Heart left ventricle (tissue), 16 donors: ENCODE data around the gene GPX1. TPM values are rescaled to one million over a fixed set of nuclear protein-coding genes. Genes with fewer than 3 reads are reported as not detected.

Experiments used
- ATAC-seq, 4 donors: fragments of 200-7000 bp; cut with Tn5 transposase; one replicate each; pipeline ENCODE4 v1.9.1; 2020 to 2022; ENCODE audit warnings: moderate library complexity in 4 of 4, mild to moderate bottlenecking in 3 of 4, moderate number of reproducible peaks in 1 of 4
- DNase-seq, 5 donors: peaks; one replicate each; pipeline ENCODE4 v3.0.0-alpha.2; 2020
- H3K27ac ChIP-seq, 12 donors: fragments of 200-600 bp; sonication (generic) in 4 of 12; one replicate each; pipeline versions ENCODE4 v1.5.0 to v1.8.0; 2016 to 2022; ENCODE audit warnings: mild to moderate bottlenecking in 2 of 12
- H3K27me3 ChIP-seq, 9 donors: fragments of 200-600 bp; sonication (generic) in 2 of 9; one replicate each; pipeline versions ENCODE4 v1.5.1 to v1.8.0; 2016 to 2022; ENCODE audit warnings: mild to moderate bottlenecking in 3 of 9
- H3K36me3 ChIP-seq, 9 donors: fragments of 200-600 bp; sonication (generic) in 2 of 9; one replicate each; pipeline versions ENCODE4 v1.5.0 to v1.8.0; 2018 to 2022; ENCODE audit warnings: mild to moderate bottlenecking in 2 of 9
- H3K4me1 ChIP-seq, 12 donors: fragments of 200-600 bp; sonication (generic) in 4 of 12; one replicate each; pipeline versions ENCODE4 v1.5.0 to v1.8.0; 2016 to 2022; ENCODE audit warnings: mild to moderate bottlenecking in 3 of 12
- H3K4me3 ChIP-seq, 12 donors: fragments of 200-600 bp; sonication (generic) in 4 of 12; one replicate each; pipeline versions ENCODE4 v1.5.0 to v1.8.0; 2017 to 2022; ENCODE audit warnings: mild to moderate bottlenecking in 9 of 12, moderate library complexity in 4 of 12
- H3K9me3 ChIP-seq, 12 donors: fragments of 200-600 bp; sonication (generic) in 4 of 12; one replicate each; pipeline versions ENCODE4 v1.5.0 to v1.8.0; 2016 to 2022; ENCODE audit warnings: mild to moderate bottlenecking in 1 of 12
- POLR2A ChIP-seq, 2 donors: fragments of 450-650 bp; IDR thresholded peaks; one replicate each; pipeline ENCODE4 v1.6.1; 2017; ENCODE audit warnings: antibody characterized with exemption in 2 of 2, mild to moderate bottlenecking in 2 of 2, moderate library complexity in 2 of 2
- WGBS, 4 donors: extraction: QIAGEN DNeasy Blood & Tissue Kit in 2 of 4; methylation state at CpG; one replicate each; pipeline versions ENCODE4 v1.1.5 to v1.1.7; 2013 to 2018; 5-methylcytosine and 5-hydroxymethylcytosine counted together
- intact Hi-C, 10 donors: fragments of 100-400 bp; cut with DNase I; formaldehyde crosslinking; loops; one replicate each; pipeline versions ENCODE4 v1.11.1 to v1.14.2; 2022
- polyA plus RNA-seq, 2 donors: library from polyadenylated mRNA; stranded (reverse); fragments of 200-250 nt; gene quantifications; one replicate each; pipeline ENCODE4 v1.2.3, GENCODE V29; 2013
- total RNA-seq, 9 donors: library from RNA; depleted of rRNA in 2 of 9; stranded (reverse); fragments of >200 nt in 2 of 9; fragmentation: NEBNext Ultra II Directional in 3 of 9; extraction: Animal tissue kit (Norgen Biotek cat#: 25700) in 3 of 9; gene quantifications; one replicate each; pipeline versions ENCODE4 v1.1.0 to v1.2.4, GENCODE V29; 2016 to 2023
- TF ChIP-seq, protein P1 (sequence below), 12 donors: fragments of 200-600 bp; sonication (generic) in 4 of 12; IDR thresholded peaks; one replicate each; pipeline versions ENCODE4 v1.5.0 to v1.8.0; 2018 to 2022; ENCODE audit warnings: antibody characterized with exemption in 12 of 12, mild to moderate bottlenecking in 5 of 12
- donor health status: ischemic (EF 13 %, LVEDD 7.1; RV severe dilation, severe dysfunction).
- donor health status: healthy with polysubstance abuse.
- donor health status: DM: no; HTN: yes; CAD: no.
- donor health status: DM: no; HTN: no; CAD: no.
- donor health status: ischemic (EF 25% LVEDD 6.9; RV normal size, moderate dysfunction).
- donor health status: ischemic (EF 25% LVEDD 5.7; RV mildly dilated, moderate dysfunction).
- donor health status: healthy.
- donor health status: DM: yes; HTN: yes; CAD: no.
- donor health status: ischemic (EF 35%, LVEDD 5.7; RV mildly dilated, moderate dysfunction).
- donor health status: nonischemic (EF 11% LVEDD 7.7; RV severe dilation, severe dysfunction).
- donor health status: DM: yes; HTN: yes; CAD: no.
- donor health status: PGD.
- donor health status: ischemic (EF 29% LVEDD 5.4; RV normal size, mild dysfunction).
- donor health status: nonischemic (EF 23%, LVEDD 6.1; RV moderate dilation, normal function).

The GPX1 gene
- total and polyA plus RNA-seq, 11 donors = 86.3 to 341 (median 154) TPM

DNA sequence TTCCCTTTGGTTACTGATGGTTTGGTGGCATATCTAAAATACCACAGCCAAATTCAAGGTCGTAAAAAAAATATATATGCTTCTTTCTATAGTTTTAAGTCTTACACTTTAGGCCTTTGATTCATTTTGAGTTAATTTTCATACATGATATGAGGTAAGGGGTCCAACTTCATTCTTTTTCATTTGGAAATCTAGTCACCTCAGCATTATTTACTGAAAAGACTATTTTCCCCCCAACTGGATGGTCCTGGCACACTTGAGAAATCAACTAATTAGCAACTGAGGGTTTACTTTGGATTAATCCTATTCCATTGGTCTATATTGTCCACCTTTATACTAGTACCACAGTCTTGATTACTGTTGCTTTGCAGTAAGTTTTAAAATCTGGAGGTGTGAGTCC lies 27.5 kb upstream of the GPX1 start:
- TF ChIP-seq, protein P1, sequence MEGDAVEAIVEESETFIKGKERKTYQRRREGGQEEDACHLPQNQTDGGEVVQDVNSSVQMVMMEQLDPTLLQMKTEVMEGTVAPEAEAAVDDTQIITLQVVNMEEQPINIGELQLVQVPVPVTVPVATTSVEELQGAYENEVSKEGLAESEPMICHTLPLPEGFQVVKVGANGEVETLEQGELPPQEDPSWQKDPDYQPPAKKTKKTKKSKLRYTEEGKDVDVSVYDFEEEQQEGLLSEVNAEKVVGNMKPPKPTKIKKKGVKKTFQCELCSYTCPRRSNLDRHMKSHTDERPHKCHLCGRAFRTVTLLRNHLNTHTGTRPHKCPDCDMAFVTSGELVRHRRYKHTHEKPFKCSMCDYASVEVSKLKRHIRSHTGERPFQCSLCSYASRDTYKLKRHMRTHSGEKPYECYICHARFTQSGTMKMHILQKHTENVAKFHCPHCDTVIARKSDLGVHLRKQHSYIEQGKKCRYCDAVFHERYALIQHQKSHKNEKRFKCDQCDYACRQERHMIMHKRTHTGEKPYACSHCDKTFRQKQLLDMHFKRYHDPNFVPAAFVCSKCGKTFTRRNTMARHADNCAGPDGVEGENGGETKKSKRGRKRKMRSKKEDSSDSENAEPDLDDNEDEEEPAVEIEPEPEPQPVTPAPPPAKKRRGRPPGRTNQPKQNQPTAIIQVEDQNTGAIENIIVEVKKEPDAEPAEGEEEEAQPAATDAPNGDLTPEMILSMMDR (IDR thresholded peaks at IDR 0.05) = no peak
- no peak for TF ChIP-seq POLR2A (IDR thresholded peaks at IDR 0.05)
- H3K4me3 ChIP-seq = no peak overlapping the region
- no peaks in the 10 kb centered on the region for H3K27me3 ChIP-seq
- WGBS, 4 donors = 88 to 93% (median 92%) methylated on average over 1 of the region's 1 CpG
- peaks cover 4 to 82% (median 36%) of the 10 kb centered on the region in 12 donors for H3K4me1 ChIP-seq
- H3K27ac ChIP-seq = peak overlapping the region in 1 of 12 donors; percentile 80
- peaks cover 0 to 13% (median 0%) of the 10 kb centered on the region in 9 donors for H3K36me3 ChIP-seq
- DNase-seq (no peak), ATAC-seq (no peak)
- H3K9me3 ChIP-seq = no peaks in the 10 kb centered on the region
- intact Hi-C loops = no loop called here

DNA sequence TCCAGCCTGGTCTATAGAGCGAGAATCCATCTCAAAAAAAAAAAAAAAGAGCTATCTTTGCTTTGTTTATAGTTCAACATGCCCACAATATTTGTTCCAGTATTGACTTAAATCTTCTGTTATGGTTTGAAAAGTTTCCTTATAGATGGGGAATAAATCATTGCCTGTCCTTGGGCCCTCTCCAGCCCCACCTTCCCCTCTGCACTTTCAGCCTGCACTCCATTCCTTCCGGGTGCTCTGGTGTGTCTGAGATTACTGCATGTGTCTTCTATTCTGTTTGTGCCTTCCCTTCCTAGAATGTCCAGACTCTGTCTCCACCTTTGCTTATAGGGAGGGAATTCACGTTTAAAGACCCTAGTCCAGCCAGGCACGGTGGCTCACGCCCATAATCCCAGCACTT lies 25.2 kb upstream of the GPX1 start:
- peaks cover 0 to 11% (median 0%) of the 10 kb centered on the region in 9 donors for H3K36me3 ChIP-seq
- peaks cover 0 to 91% (median 48%) of the 10 kb centered on the region in 12 donors for H3K4me1 ChIP-seq
- H3K27me3 ChIP-seq = no peaks in the 10 kb centered on the region
- intact Hi-C loops = no loop called here
- DNase-seq (no peak), ATAC-seq (peak in 1 of 4 donors; percentile 38)
- H3K4me3 ChIP-seq = no peak overlapping the region
- TF ChIP-seq POLR2A (IDR thresholded peaks at IDR 0.05) = no peak
- TF ChIP-seq, protein P1 (IDR thresholded peaks at IDR 0.05) = no peak
- H3K9me3 ChIP-seq = no peaks in the 10 kb centered on the region
- 60 to 72% (median 67%) methylated on average over 5 of the region's 5 CpGs for WGBS, 4 donors
- no peak overlapping the region for H3K27ac ChIP-seq

DNA sequence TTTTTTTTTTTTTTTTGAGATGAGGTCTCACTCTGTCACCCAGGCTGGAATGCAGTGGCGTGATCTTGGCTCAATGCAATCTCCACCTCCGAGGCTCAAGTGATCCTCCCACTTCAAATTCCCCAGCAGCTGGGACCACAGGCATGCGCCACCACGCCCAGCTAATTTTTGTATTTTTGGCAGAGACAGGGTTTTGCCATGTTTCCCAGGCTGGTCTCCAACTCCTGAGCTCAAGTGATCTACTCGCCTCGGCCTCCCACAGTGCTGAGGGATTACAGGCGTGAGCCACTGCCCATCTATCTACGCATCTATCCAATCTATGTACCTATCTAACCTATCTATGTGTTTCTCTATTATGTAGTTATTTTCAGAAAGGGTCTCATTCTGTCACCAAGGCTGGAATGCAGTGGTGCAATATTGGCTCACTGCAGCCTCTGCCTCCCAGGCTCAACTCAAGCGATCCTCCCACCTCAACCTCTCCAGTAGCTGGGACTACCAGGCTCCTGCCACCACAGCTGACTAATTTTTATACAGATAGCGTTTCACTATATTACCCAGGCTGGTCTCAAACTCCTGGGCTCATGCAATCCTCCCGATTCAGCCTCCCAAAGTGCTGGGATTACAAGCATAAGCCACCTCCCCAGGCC lies 20.2 kb upstream of the GPX1 start:
- DNase-seq (peak in 3 of 5 donors; percentile 21 to 44 (median 24)), ATAC-seq (peak in 3 of 4 donors; percentile 65 to 70 (median 66))
- H3K4me3 ChIP-seq = no peak overlapping the region
- H3K9me3 ChIP-seq = no peaks in the 10 kb centered on the region
- no peaks in the 10 kb centered on the region for H3K27me3 ChIP-seq
- WGBS, 4 donors = 58 to 68% (median 66%) methylated on average over 11 of the region's 11 CpGs
- H3K27ac ChIP-seq = no peak overlapping the region
- peaks cover 0 to 79% (median 23%) of the 10 kb centered on the region in 12 donors for H3K4me1 ChIP-seq
- peaks cover 0 to 29% (median 22%) of the 10 kb centered on the region in 9 donors for H3K36me3 ChIP-seq
- intact Hi-C loops = no loop called here
- TF ChIP-seq POLR2A (IDR thresholded peaks at IDR 0.05) = no peak
- TF ChIP-seq, protein P1 (IDR thresholded peaks at IDR 0.05) = no peak

DNA sequence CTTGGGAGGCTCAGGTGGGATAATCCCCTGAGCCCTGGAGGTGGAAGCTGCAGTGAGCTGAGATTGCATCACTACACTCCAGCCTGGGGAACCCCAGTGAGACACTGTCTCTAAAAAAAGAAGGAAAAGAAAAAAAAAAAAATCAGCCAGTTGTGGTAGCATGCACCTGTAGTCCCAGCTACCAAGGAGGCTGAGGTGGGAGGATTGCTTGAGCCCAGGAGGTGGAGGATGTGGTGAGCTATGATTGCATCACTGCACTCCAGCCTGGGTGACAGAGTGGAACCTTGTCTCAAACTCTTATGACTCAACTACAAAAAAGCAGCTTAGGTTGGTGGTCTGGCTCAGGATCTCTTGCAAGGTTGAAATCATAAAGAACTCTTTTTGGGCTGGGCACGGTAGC lies 19.3 kb upstream of the GPX1 start:
- Histone ChIP-seq H3K27me3 (no peaks in the 10 kb centered on the region), H3K27ac (no peak overlapping the region), H3K4me3 (no peak overlapping the region), H3K36me3 (peaks cover 0 to 33% (median 31%) of the 10 kb centered on the region in 9 donors), H3K9me3 (no peaks in the 10 kb centered on the region), H3K4me1 (peaks cover 0 to 77% (median 20%) of the 10 kb centered on the region in 12 donors)
- 79 to 100% (median 90%) methylated on average over 1 of the region's 1 CpG for WGBS, 4 donors
- no peak for TF ChIP-seq POLR2A (IDR thresholded peaks at IDR 0.05)
- TF ChIP-seq, protein P1 (IDR thresholded peaks at IDR 0.05) = no peak
- intact Hi-C loops = no loop called here
- peak in 2 of 4 donors; percentile 12 to 21 for ATAC-seq
- no peak for DNase-seq
